Breast epithelium (tissue), 4 donors: Measurements from ENCODE around the gene AGAP3. TPM values are rescaled to one million over a fixed set of nuclear protein-coding genes. Genes with fewer than 3 reads are reported as not detected.

ENCODE experiments used
- DNase-seq, 2 donors: peaks; one replicate each; pipeline ENCODE4 v3.0.0-alpha.2; 2019; ENCODE audit warnings: low spot score in 2 of 2
- H3K27ac ChIP-seq, 2 donors: fragments of 200-600 bp; sonication (generic) in 1 of 2; one replicate each; pipeline ENCODE4 v1.5.1; 2016 to 2019; ENCODE audit warnings: mild to moderate bottlenecking in 1 of 2
- H3K27me3 ChIP-seq, 2 donors: fragments of 200-600 bp; sonication (generic) in 1 of 2; one replicate each; pipeline versions ENCODE4 v1.5.1 to v1.6.0; 2017 to 2019; ENCODE audit warnings: control low read depth in 1 of 2, mild to moderate bottlenecking in 1 of 2
- H3K36me3 ChIP-seq: fragments of 200-600 bp; one replicate; pipeline ENCODE4 v1.5.1; 2019
- H3K4me1 ChIP-seq, 2 donors: fragments of 200-600 bp; sonication (generic); one replicate each; pipeline ENCODE4 v1.5.1; 2016 to 2019; ENCODE audit warnings: control low read depth in 1 of 2
- H3K4me3 ChIP-seq, 3 donors: fragments of 200-600 bp; sonication (generic); 1 replicate in 2 of 3; 2 replicates in 1 of 3; pipeline ENCODE4 v1.5.1; 2016 to 2019; ENCODE audit warnings: mild to moderate bottlenecking in 3 of 3, moderate library complexity in 2 of 3
- H3K9me3 ChIP-seq, 2 donors: fragments of 200-600 bp; sonication (generic) in 1 of 2; one replicate each; pipeline ENCODE4 v1.5.1; 2016 to 2019; ENCODE audit warnings: control low read depth in 1 of 2
- CTCF ChIP-seq, 3 donors: fragments of 450-650 bp; IDR thresholded peaks; one replicate each; pipeline ENCODE4 v1.5.1; 2016 to 2017; ENCODE audit warnings: antibody characterized with exemption in 3 of 3, mild to moderate bottlenecking in 3 of 3, moderate library complexity in 3 of 3
- POLR2A ChIP-seq: fragments of 450-650 bp; IDR thresholded peaks from one replicate; pipeline ENCODE4 v1.6.1; 2016; ENCODE audit warnings: antibody characterized with exemption, mild to moderate bottlenecking, moderate library complexity
- POLR2AphosphoS5 ChIP-seq, 3 donors: sonication (generic); formaldehyde crosslinking; IDR thresholded peaks; one replicate each; pipeline ENCODE4 v1.6.1; 2017; ENCODE audit warnings: antibody characterized with exemption in 3 of 3
- intact Hi-C: fragments of 100-400 bp; cut with DNase I; formaldehyde crosslinking; loops from one replicate; pipeline ENCODE4 v1.15.1; 2023; ENCODE audit warnings: low total_unique reads
- total RNA-seq, 3 donors: library from RNA; depleted of rRNA; stranded (reverse); fragments of >200 nt; gene quantifications; one replicate each; pipeline ENCODE4 v1.1.0, GENCODE V29; 2016

AGAP3 gene
- total RNA-seq, 3 donors from 2014 or later, result 47.2 to 58.1 (median 55.1) TPM

- H3K9me3 ChIP-seq, result no peaks in the 10 kb centered on the region
- H3K27ac ChIP-seq, result no peak overlapping the region
- peaks cover 10% of the 10 kb centered on the region for H3K36me3 ChIP-seq
- no peak overlapping the region for H3K4me3 ChIP-seq
- no peaks in the 10 kb centered on the region for H3K4me1 ChIP-seq
- intact Hi-C loops, result no loop called here
- no peaks in the 10 kb centered on the region for H3K27me3 ChIP-seq
- no peak for TF ChIP-seq POLR2AphosphoS5 (IDR thresholded peaks at IDR 0.05)
- TF ChIP-seq POLR2A, result no peak
- no peak for TF ChIP-seq CTCF (IDR thresholded peaks at IDR 0.05)
- DNase-seq, result no peak
Measured at GRCh38 chr7:151138153-151138851, 52.0 kb downstream of the AGAP3 start.

GRCh38 chr7:151139071-151139790, 53.0 kb downstream of the AGAP3 start:
- no peak for TF ChIP-seq POLR2AphosphoS5 (IDR thresholded peaks at IDR 0.05)
- TF ChIP-seq CTCF (IDR thresholded peaks at IDR 0.05), result no peak
- no peak for TF ChIP-seq POLR2A
- Histone ChIP-seq H3K4me3 (no peak overlapping the region), H3K4me1 (no peaks in the 10 kb centered on the region), H3K27ac (no peak overlapping the region), H3K36me3 (peaks cover 10% of the 10 kb centered on the region), H3K9me3 (no peaks in the 10 kb centered on the region), H3K27me3 (no peaks in the 10 kb centered on the region)
- intact Hi-C loops, result no loop called here
- DNase-seq, result peak in 1 of 2 donors; percentile 8

GRCh38 chr7:151139791-151140190, 53.5 kb downstream of the AGAP3 start:
- TF ChIP-seq POLR2AphosphoS5 (IDR thresholded peaks at IDR 0.05) (no peak), POLR2A (no peak), CTCF (IDR thresholded peaks at IDR 0.05) (no peak)
- no peak for DNase-seq
- no peaks in the 10 kb centered on the region for H3K4me1 ChIP-seq
- H3K9me3 ChIP-seq, result no peaks in the 10 kb centered on the region
- peaks cover 10% of the 10 kb centered on the region for H3K36me3 ChIP-seq
- no peak overlapping the region for H3K4me3 ChIP-seq
- H3K27ac ChIP-seq, result no peak overlapping the region
- intact Hi-C loops, result no loop called here
- H3K27me3 ChIP-seq, result no peaks in the 10 kb centered on the region

GRCh38 chr7:151140826-151141225, 54.6 kb downstream of the AGAP3 start:
- no peaks in the 10 kb centered on the region for H3K27me3 ChIP-seq
- H3K9me3 ChIP-seq, result no peaks in the 10 kb centered on the region
- H3K27ac ChIP-seq, result no peak overlapping the region
- TF ChIP-seq POLR2A (no peak), POLR2AphosphoS5 (IDR thresholded peaks at IDR 0.05) (no peak), CTCF (IDR thresholded peaks at IDR 0.05) (no peak)
- intact Hi-C loops, result no loop called here
- no peaks in the 10 kb centered on the region for H3K4me1 ChIP-seq
- H3K36me3 ChIP-seq, result peaks cover 9% of the 10 kb centered on the region
- DNase-seq, result peak in 1 of 2 donors; percentile 12
- H3K4me3 ChIP-seq, result no peak overlapping the region

GRCh38 chr7:151141311-151141854, 55.1 kb downstream of the AGAP3 start:
- TF ChIP-seq CTCF (IDR thresholded peaks at IDR 0.05) (no peak), POLR2AphosphoS5 (IDR thresholded peaks at IDR 0.05) (no peak), POLR2A (no peak)
- H3K4me1 ChIP-seq, result no peaks in the 10 kb centered on the region
- H3K27me3 ChIP-seq, result no peaks in the 10 kb centered on the region
- no peak overlapping the region for H3K27ac ChIP-seq
- H3K9me3 ChIP-seq, result no peaks in the 10 kb centered on the region
- DNase-seq, result peak in 1 of 2 donors; percentile 5
- intact Hi-C loops, result no loop called here
- peaks cover 3% of the 10 kb centered on the region for H3K36me3 ChIP-seq
- H3K4me3 ChIP-seq, result no peak overlapping the region
